Measurements from ENCODE around the gene TEX28.
"Not testable (repeated sequence)": the region's sequence is repeated elsewhere in the genome, so short reads cannot be mapped to it uniquely, and the experiment has no call there.

Gene TEX28

DNA sequence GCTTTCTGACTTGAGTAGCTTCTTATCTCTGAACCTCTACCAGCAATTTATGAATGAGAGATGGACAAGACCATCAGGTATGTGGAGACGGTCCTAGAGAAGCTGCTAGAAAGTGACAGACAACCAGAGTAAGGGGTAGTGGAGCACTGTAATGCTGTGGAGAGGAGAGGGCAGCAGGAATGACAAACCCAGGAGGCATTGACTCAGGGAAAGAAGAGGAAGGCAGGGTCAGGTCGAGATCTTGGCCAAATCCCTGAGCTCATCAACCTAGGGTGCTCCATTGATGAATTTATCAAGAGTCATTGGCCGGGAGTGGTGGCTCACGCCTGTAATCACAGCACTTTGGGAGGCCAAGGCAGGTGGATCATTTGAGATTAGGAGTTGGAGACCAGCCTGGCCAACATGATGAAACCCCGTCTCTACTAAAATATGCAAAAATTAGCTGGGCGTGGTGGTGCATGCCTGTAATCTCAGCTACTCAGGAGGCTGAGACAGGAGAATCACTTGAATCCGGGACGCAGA, 54.9 kb downstream of the TEX28 start:
- DNase-seq, result not testable (repeated sequence)

DNA sequence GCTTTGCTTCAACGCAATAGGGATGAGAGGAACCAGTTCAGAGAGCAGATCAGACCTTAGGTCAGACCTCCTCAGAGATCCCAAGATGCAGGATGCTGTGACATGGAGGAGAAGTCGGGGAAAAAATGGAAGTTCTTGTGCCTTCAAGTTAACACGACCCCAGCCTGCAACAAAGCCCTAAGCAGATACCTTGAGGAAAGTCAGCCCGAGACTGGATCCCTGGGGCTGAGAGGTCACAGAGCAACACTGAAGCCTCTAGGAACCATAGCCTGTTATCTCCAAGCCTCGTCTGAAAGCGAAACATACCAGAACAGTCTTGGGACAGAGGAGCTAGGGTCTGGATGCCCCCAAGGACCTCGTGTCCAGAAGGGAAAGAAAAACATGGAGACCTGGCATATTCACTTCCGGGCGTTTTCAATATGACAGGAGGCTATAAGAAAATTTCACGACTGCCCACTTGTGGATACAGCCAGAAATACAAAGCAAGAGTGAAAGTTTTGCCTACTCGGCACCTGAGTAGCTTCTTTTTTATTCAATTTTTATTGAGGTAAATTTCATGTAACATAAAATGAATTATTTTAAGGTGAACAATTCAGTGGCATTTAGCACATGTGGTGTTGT, 55.9 kb downstream of the TEX28 start:
- DNase-seq, result not testable (repeated sequence)

DNA sequence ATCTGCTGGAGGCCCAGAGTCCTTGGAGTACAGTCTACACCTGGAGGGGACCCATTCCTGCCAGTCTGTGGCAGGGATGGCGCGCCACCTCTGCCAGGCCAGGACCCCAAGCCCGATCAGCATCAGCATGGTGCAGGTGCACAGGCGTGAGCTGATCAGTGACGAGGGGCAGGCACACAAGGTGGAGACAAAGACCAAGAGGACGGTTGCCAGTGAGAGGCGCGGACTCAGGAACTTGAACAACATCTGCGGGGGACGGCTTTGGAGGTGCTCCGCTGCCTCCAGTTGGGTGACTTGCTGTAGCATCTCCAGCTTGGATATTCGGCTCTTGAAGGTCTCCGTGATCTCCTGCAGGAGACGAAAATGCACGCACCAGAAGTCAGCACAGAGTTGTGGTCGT, 61.3 kb downstream of the TEX28 start:
- DNase-seq, result not testable (repeated sequence)

GRCh38 chrX:154231443-154231842, 63.5 kb downstream of the TEX28 start:
- not testable (repeated sequence) for DNase-seq

- not testable (repeated sequence) for DNase-seq
Measured at GRCh38 chrX:154226706-154227105, 68.2 kb downstream of the TEX28 start.

DNA sequence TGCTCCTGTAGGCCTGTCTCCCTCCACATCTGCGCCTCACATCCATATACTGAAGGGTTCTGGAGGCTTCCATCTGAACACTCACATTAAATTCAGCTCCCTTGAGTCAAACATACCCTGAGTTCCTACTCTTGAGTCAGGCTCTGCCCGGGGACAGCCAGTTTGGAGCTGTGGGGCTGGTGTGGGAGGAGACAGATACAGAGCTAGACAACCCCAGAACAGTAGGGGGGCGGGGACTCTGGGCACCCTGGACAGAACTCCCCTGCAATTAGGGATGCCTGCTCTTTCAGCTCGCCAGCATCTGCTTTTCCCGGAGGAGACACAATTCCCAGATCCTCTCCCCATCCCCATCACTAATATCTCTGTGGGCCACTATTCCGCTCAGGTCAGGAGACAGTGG, 69.6 kb downstream of the TEX28 start:
- not testable (repeated sequence) for DNase-seq
